ENCODE measurements around the gene CCR6. TPM values are rescaled to one million over a fixed set of nuclear protein-coding genes. Genes with fewer than 3 reads are reported as not detected.
"Not testable (repeated sequence)": the region's sequence is repeated elsewhere in the genome, so short reads cannot be mapped to it uniquely, and the experiment has no call there.

The CCR6 gene
- total and polyA plus RNA-seq, 2 donors (not counting 1 experiment from before 2014, with no cell fraction given) = not detected

DNA sequence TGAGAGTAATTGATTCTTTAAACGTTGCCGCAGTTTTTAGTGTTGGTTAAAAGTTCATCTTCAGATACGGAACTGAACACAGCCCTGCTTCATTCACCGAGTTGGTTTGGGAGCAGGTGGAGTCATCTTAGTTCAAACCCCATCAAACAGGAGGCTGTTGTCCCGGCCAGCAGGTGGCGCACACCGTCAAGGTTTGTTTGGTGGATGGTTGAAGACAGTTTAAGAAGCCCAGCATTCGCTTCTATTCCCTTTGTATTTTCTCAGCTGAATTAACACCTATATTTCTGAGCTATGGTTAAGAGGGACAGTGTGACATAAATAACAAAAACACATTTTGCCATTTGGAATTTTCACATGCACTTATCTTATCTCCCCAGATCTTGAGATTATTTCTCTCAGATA is 60.0 kb downstream of the CCR6 start:
- H3K9me3 ChIP-seq (ENCODE audit: control insufficient read depth, insufficient read depth, low read depth, low read length); H2AFZ ChIP-seq (ENCODE audit: low read length); H3K4me3 ChIP-seq (replicated peaks in 1 of 4; ENCODE audit: control extremely low read depth in 1 of 4, insufficient read depth in 1 of 4, low read depth in 3 of 4, low read length in 4 of 4); H4K20me1 ChIP-seq (ENCODE audit: control insufficient read depth, extremely low read depth, insufficient read depth, low read length); H3K4me2 ChIP-seq (ENCODE audit: extremely low read depth, insufficient read depth, low read length); H3K27me3 ChIP-seq (ENCODE audit: control insufficient read depth, insufficient read depth, low read length); H3K27ac ChIP-seq (ENCODE audit: insufficient read depth, low read length); DNase-seq (ENCODE audit: low read depth in 2 of 2); H3K9ac ChIP-seq (ENCODE audit: insufficient read depth, low read length); H3K4me1 ChIP-seq (ENCODE audit: control insufficient read depth, extremely low read depth, insufficient read depth, low read length); H3K79me2 ChIP-seq (ENCODE audit: control insufficient read depth, insufficient read depth, low read length); H3K36me3 ChIP-seq (ENCODE audit: control insufficient read depth, insufficient read depth, low read length): not testable (repeated sequence)

DNA sequence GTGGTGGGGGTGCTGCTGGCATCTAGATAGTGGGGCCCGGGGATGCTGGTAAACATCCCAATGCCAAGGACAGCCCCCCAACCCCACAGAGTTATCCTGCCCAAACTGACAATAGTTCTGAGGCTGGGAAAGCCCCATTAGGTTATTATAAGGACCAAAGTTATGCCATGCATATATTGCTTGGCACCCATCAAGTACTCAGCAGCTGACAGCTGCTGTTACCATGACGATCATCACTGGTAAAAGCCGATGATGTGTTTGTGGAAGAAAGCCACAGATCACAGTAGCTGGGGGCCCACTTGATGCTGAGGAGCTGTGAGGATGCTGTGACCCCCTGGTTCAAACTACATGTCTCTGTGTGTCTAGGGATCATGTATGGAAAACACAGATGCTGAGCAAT is 62.2 kb downstream of the CCR6 start:
- not testable (repeated sequence) for H3K27ac ChIP-seq (ENCODE audit: insufficient read depth, low read length); H2AFZ ChIP-seq (ENCODE audit: low read length); H3K4me3 ChIP-seq (replicated peaks in 1 of 4; ENCODE audit: control extremely low read depth in 1 of 4, insufficient read depth in 1 of 4, low read depth in 3 of 4, low read length in 4 of 4); H3K27me3 ChIP-seq (ENCODE audit: control insufficient read depth, insufficient read depth, low read length); H3K9me3 ChIP-seq (ENCODE audit: control insufficient read depth, insufficient read depth, low read depth, low read length); H3K4me2 ChIP-seq (ENCODE audit: extremely low read depth, insufficient read depth, low read length); DNase-seq (ENCODE audit: low read depth in 2 of 2); H3K9ac ChIP-seq (ENCODE audit: insufficient read depth, low read length); H4K20me1 ChIP-seq (ENCODE audit: control insufficient read depth, extremely low read depth, insufficient read depth, low read length); H3K4me1 ChIP-seq (ENCODE audit: control insufficient read depth, extremely low read depth, insufficient read depth, low read length); H3K36me3 ChIP-seq (ENCODE audit: control insufficient read depth, insufficient read depth, low read length); H3K79me2 ChIP-seq (ENCODE audit: control insufficient read depth, insufficient read depth, low read length)

DNA sequence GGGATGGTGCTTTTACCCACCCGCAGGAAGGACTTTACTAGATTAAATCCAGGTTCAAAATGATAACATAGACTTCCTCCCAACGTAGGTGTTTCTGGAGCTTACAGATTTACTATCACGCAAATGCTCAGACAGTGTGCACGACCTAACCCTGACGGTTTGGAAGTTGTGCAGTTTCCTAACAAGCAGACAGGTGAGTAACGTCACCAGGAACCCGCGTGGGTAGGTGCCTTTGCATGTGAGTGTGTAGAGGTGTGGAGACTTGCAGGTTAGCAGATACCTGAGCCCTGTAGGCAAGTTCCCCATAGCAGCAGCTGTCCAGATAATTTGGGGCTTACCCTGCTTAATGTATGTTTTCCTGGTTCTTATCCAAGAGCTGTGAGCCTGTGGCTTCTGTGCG is 64.4 kb downstream of the CCR6 start:
- not testable (repeated sequence) for H3K4me3 ChIP-seq (replicated peaks in 1 of 4; ENCODE audit: control extremely low read depth in 1 of 4, insufficient read depth in 1 of 4, low read depth in 3 of 4, low read length in 4 of 4); H3K9me3 ChIP-seq (ENCODE audit: control insufficient read depth, insufficient read depth, low read depth, low read length); H3K36me3 ChIP-seq (ENCODE audit: control insufficient read depth, insufficient read depth, low read length); H3K4me2 ChIP-seq (ENCODE audit: extremely low read depth, insufficient read depth, low read length); H3K9ac ChIP-seq (ENCODE audit: insufficient read depth, low read length); H2AFZ ChIP-seq (ENCODE audit: low read length); H3K4me1 ChIP-seq (ENCODE audit: control insufficient read depth, extremely low read depth, insufficient read depth, low read length); H3K27me3 ChIP-seq (ENCODE audit: control insufficient read depth, insufficient read depth, low read length); H3K27ac ChIP-seq (ENCODE audit: insufficient read depth, low read length); H4K20me1 ChIP-seq (ENCODE audit: control insufficient read depth, extremely low read depth, insufficient read depth, low read length); DNase-seq (ENCODE audit: low read depth in 2 of 2); H3K79me2 ChIP-seq (ENCODE audit: control insufficient read depth, insufficient read depth, low read length)

Other genes with a start within 250 kb of the CCR6 start
- 18.0 and 24.7 TPM in 2 replicates for gene RNASET2, start 166.5 kb upstream of the CCR6 start, total RNA-seq
- gene RNASET2, start 166.5 kb upstream of the CCR6 start, polyA plus RNA-seq = 12.9 and 13.0 TPM in 2 replicates
- gene CEP43, start 123.7 kb upstream of the CCR6 start, total RNA-seq = 18.0 and 26.5 TPM in 2 replicates
- 11.2 and 16.5 TPM in 2 replicates for gene CEP43, start 123.7 kb upstream of the CCR6 start, polyA plus RNA-seq
- not detected in 2 replicates for gene GPR31, start 34.9 kb downstream of the CCR6 start, total RNA-seq
- not detected in 2 replicates for gene GPR31, start 34.9 kb downstream of the CCR6 start, polyA plus RNA-seq
- gene UNC93A, start 168.2 kb downstream of the CCR6 start, total RNA-seq = not detected in 2 replicates
- not detected in 2 replicates for gene UNC93A, start 168.2 kb downstream of the CCR6 start, polyA plus RNA-seq
- gene TTLL2, start 202.0 kb downstream of the CCR6 start, total RNA-seq = not detected in 2 replicates
- not detected in 2 replicates for gene TTLL2, start 202.0 kb downstream of the CCR6 start, polyA plus RNA-seq